Vagina (tissue), 2 donors: ENCODE measurements around the gene ARID3A.

ENCODE experiments used
- CTCF ChIP-seq, 3 experiments: fragments of 450-650 bp in 2 of 3; fragments of 200-600 bp in 1 of 3; sonication (generic) in 1 of 3; IDR thresholded peaks; one replicate each; pipeline ENCODE4 v1.5.1; 2017 to 2019; ENCODE audit warnings: antibody characterized with exemption in 3 of 3, mild to moderate bottlenecking in 2 of 3, moderate library complexity in 2 of 3
- POLR2A ChIP-seq, 2 donors: fragments of 450-650 bp; IDR thresholded peaks; one replicate each; pipeline ENCODE4 v1.6.1; 2017; ENCODE audit warnings: antibody characterized with exemption in 2 of 2, mild to moderate bottlenecking in 2 of 2, moderate library complexity in 2 of 2
- POLR2AphosphoS5 ChIP-seq, 2 donors: sonication (generic); formaldehyde crosslinking; IDR thresholded peaks; one replicate each; pipeline ENCODE4 v1.9.0; 2017; ENCODE audit warnings: antibody characterized with exemption in 2 of 2, mild to moderate bottlenecking in 2 of 2, low read depth in 1 of 2; ENCODE audit not compliant: insufficient read depth in 1 of 2

- TF ChIP-seq CTCF (IDR thresholded peaks at IDR 0.05), result no peak
- TF ChIP-seq POLR2AphosphoS5 (IDR thresholded peaks at IDR 0.05; ENCODE audit: insufficient read depth in 1 of 2, low read depth in 1 of 2), result no peak
- no peak for TF ChIP-seq POLR2A (IDR thresholded peaks at IDR 0.05)
These were observed 94.4 kb downstream of the ARID3A start for GRCh38 chr19:1019980-1020867.
